Heart left ventricle (tissue), 13 donors: ENCODE data around the gene CACNA1C.

Experiments used
- CTCF ChIP-seq, 12 donors: fragments of 200-600 bp; sonication (generic) in 4 of 12; IDR thresholded peaks; one replicate each; pipeline versions ENCODE4 v1.5.0 to v1.8.0; 2018 to 2022; ENCODE audit warnings: antibody characterized with exemption in 12 of 12, mild to moderate bottlenecking in 5 of 12
- POLR2A ChIP-seq, 2 donors: fragments of 450-650 bp; IDR thresholded peaks; one replicate each; pipeline ENCODE4 v1.6.1; 2017; ENCODE audit warnings: antibody characterized with exemption in 2 of 2, mild to moderate bottlenecking in 2 of 2, moderate library complexity in 2 of 2
- donor health status: ischemic (EF 13 %, LVEDD 7.1; RV severe dilation, severe dysfunction).
- donor health status: DM: no; HTN: yes; CAD: no.
- donor health status: DM: no; HTN: no; CAD: no.
- donor health status: ischemic (EF 25% LVEDD 6.9; RV normal size, moderate dysfunction).
- donor health status: ischemic (EF 25% LVEDD 5.7; RV mildly dilated, moderate dysfunction).
- donor health status: ischemic (EF 35%, LVEDD 5.7; RV mildly dilated, moderate dysfunction).
- donor health status: nonischemic (EF 11% LVEDD 7.7; RV severe dilation, severe dysfunction).
- donor health status: DM: yes; HTN: yes; CAD: no.
- donor health status: PGD.
- donor health status: ischemic (EF 29% LVEDD 5.4; RV normal size, mild dysfunction).
- donor health status: nonischemic (EF 23%, LVEDD 6.1; RV moderate dilation, normal function).

GRCh38 chr12:2668816-2669215 lies 616.0 kb downstream of the CACNA1C start:
- TF ChIP-seq CTCF (IDR thresholded peaks at IDR 0.05): no peak
- TF ChIP-seq POLR2A (IDR thresholded peaks at IDR 0.05): no peak
